Measurements from ENCODE around the gene ATP1B1. TPM values are rescaled to one million over a fixed set of nuclear protein-coding genes. Genes with fewer than 3 reads are reported as not detected.
A peak's percentile ranks its signal among the peaks of the same experiment; 100 is the strongest.

The ATP1B1 gene
- polyA plus RNA-seq, 4 donors = 182 to 240 (median 227) TPM

- Histone ChIP-seq H3K27ac (ENCODE audit: low read depth in 1 of 3, low read length in 2 of 3) (no peak overlapping the region), H3K4me1 (ENCODE audit: control insufficient read depth in 3 of 3, insufficient read depth in 2 of 3, low read depth in 1 of 3, low read length in 2 of 3) (peaks cover 4 to 30% (median 5%) of the 10 kb centered on the region in 3 donors), H3K4me3 (ENCODE audit: low read depth in 1 of 3, low read length in 3 of 3) (no peak overlapping the region), H3K27me3 (ENCODE audit: control insufficient read depth in 3 of 3, insufficient read depth in 3 of 3, low read length in 3 of 3) (no peaks in the 10 kb centered on the region), H3K9me3 (ENCODE audit: control insufficient read depth in 2 of 2, insufficient read depth in 1 of 2, low read depth in 1 of 2, low read length in 1 of 2) (no peaks in the 10 kb centered on the region), H3K36me3 (ENCODE audit: control insufficient read depth in 3 of 3, insufficient read depth in 2 of 3, low read depth in 1 of 3, low read length in 3 of 3) (no peaks in the 10 kb centered on the region)
- WGBS, 3 donors = 69 to 77% (median 74%) methylated on average over 4 of the region's 4 CpGs
- DNase-seq (no peak), FAIRE-seq (no peak)
These were observed 16.1 kb upstream of the ATP1B1 start for GRCh38 chr1:169090308-169090899.

GRCh38 chr1:169090900-169091311 lies 15.6 kb upstream of the ATP1B1 start:
- H3K9me3 ChIP-seq (ENCODE audit: control insufficient read depth in 2 of 2, insufficient read depth in 1 of 2, low read depth in 1 of 2, low read length in 1 of 2) = no peaks in the 10 kb centered on the region

DNA sequence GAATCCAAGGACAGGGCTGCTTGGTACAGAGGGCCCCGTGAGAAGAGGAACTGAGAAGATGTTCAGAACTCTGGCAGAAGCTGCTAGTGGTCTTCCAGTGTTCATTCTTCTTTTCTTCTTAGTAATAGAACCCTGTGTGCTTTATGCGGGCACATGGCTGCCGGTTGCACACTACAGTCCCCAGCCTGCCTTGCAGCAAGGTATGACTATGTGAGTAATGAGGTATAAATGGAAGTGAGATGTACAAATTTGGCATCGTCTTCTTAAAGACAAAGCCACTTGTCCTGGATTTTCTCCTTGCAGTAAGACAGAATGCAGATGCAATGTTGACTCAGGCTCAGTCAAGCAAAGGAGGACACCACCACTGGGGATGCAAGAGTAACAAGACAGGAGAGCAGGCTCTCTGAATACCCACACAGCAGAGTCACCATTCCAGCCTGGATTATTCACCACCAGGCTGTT lies 15.0 kb upstream of the ATP1B1 start:
- DNase-seq (no peak), FAIRE-seq (no peak)
- peaks cover 4 to 19% (median 6%) of the 10 kb centered on the region in 3 donors for H3K4me1 ChIP-seq (ENCODE audit: control insufficient read depth in 3 of 3, insufficient read depth in 2 of 3, low read depth in 1 of 3, low read length in 2 of 3)
- no peak overlapping the region for H3K4me3 ChIP-seq (ENCODE audit: low read depth in 1 of 3, low read length in 3 of 3)
- H3K27me3 ChIP-seq (ENCODE audit: control insufficient read depth in 3 of 3, insufficient read depth in 3 of 3, low read length in 3 of 3) = no peaks in the 10 kb centered on the region
- no peaks in the 10 kb centered on the region for H3K9me3 ChIP-seq (ENCODE audit: control insufficient read depth in 2 of 2, insufficient read depth in 1 of 2, low read depth in 1 of 2, low read length in 1 of 2)
- 91 to 94% (median 92%) methylated on average over 4 of the region's 4 CpGs for WGBS, 3 donors
- no peaks in the 10 kb centered on the region for H3K36me3 ChIP-seq (ENCODE audit: control insufficient read depth in 3 of 3, insufficient read depth in 2 of 3, low read depth in 1 of 3, low read length in 3 of 3)
- H3K27ac ChIP-seq (ENCODE audit: low read depth in 1 of 3, low read length in 2 of 3) = no peak overlapping the region

More at GRCh38 chr1:169090900-169091311, 15.6 kb upstream of the ATP1B1 start:
- Histone ChIP-seq H3K4me1 (ENCODE audit: control insufficient read depth in 3 of 3, insufficient read depth in 2 of 3, low read depth in 1 of 3, low read length in 2 of 3) (peaks cover 4 to 25% (median 6%) of the 10 kb centered on the region in 3 donors), H3K27me3 (ENCODE audit: control insufficient read depth in 3 of 3, insufficient read depth in 3 of 3, low read length in 3 of 3) (no peaks in the 10 kb centered on the region), H3K27ac (ENCODE audit: low read depth in 1 of 3, low read length in 2 of 3) (no peak overlapping the region), H3K4me3 (ENCODE audit: low read depth in 1 of 3, low read length in 3 of 3) (no peak overlapping the region), H3K36me3 (ENCODE audit: control insufficient read depth in 3 of 3, insufficient read depth in 2 of 3, low read depth in 1 of 3, low read length in 3 of 3) (no peaks in the 10 kb centered on the region)
- FAIRE-seq = no peak
- no peak for DNase-seq
- 75 to 89% (median 84%) methylated on average over 4 of the region's 4 CpGs for WGBS, 3 donors

GRCh38 chr1:169092399-169092798 lies 14.1 kb upstream of the ATP1B1 start:
- no peak for DNase-seq
- no peak overlapping the region for H3K27ac ChIP-seq (ENCODE audit: low read depth in 1 of 3, low read length in 2 of 3)
- no peaks in the 10 kb centered on the region for H3K27me3 ChIP-seq (ENCODE audit: control insufficient read depth in 3 of 3, insufficient read depth in 3 of 3, low read length in 3 of 3)
- H3K36me3 ChIP-seq (ENCODE audit: control insufficient read depth in 3 of 3, insufficient read depth in 2 of 3, low read depth in 1 of 3, low read length in 3 of 3) = no peaks in the 10 kb centered on the region
- H3K4me1 ChIP-seq (ENCODE audit: control insufficient read depth in 3 of 3, insufficient read depth in 2 of 3, low read depth in 1 of 3, low read length in 2 of 3) = peaks cover 0 to 11% (median 4%) of the 10 kb centered on the region in 3 donors
- no peak for FAIRE-seq
- no peak overlapping the region for H3K4me3 ChIP-seq (ENCODE audit: low read depth in 1 of 3, low read length in 3 of 3)
- no peaks in the 10 kb centered on the region for H3K9me3 ChIP-seq (ENCODE audit: control insufficient read depth in 2 of 2, insufficient read depth in 1 of 2, low read depth in 1 of 2, low read length in 1 of 2)
- WGBS, 3 donors = 92 to 93% (median 92%) methylated on average over 2 of the region's 2 CpGs

GRCh38 chr1:169094897-169095569 lies 11.5 kb upstream of the ATP1B1 start:
- Histone ChIP-seq H3K27me3 (ENCODE audit: control insufficient read depth in 3 of 3, insufficient read depth in 3 of 3, low read length in 3 of 3) (no peaks in the 10 kb centered on the region), H3K4me3 (ENCODE audit: low read depth in 1 of 3, low read length in 3 of 3) (no peak overlapping the region), H3K4me1 (ENCODE audit: control insufficient read depth in 3 of 3, insufficient read depth in 2 of 3, low read depth in 1 of 3, low read length in 2 of 3) (peaks cover 0 to 4% (median 4%) of the 10 kb centered on the region in 3 donors), H3K27ac (ENCODE audit: low read depth in 1 of 3, low read length in 2 of 3) (peak overlapping the region in 1 of 3 donors; percentile 10), H3K36me3 (ENCODE audit: control insufficient read depth in 3 of 3, insufficient read depth in 2 of 3, low read depth in 1 of 3, low read length in 3 of 3) (no peaks in the 10 kb centered on the region), H3K9me3 (ENCODE audit: control insufficient read depth in 2 of 2, insufficient read depth in 1 of 2, low read depth in 1 of 2, low read length in 1 of 2) (no peaks in the 10 kb centered on the region)
- no peak for FAIRE-seq
- 41 to 62% (median 51%) methylated on average over 4 of the region's 4 CpGs for WGBS, 3 donors
- peak in 1 of 2 donors; percentile 56 for DNase-seq

GRCh38 chr1:169098380-169098779 lies 8.1 kb upstream of the ATP1B1 start:
- H3K36me3 ChIP-seq (ENCODE audit: control insufficient read depth in 3 of 3, insufficient read depth in 2 of 3, low read depth in 1 of 3, low read length in 3 of 3) = no peaks in the 10 kb centered on the region
- 85 to 94% (median 86%) methylated on average over 1 of the region's 1 CpG for WGBS, 3 donors
- no peaks in the 10 kb centered on the region for H3K27me3 ChIP-seq (ENCODE audit: control insufficient read depth in 3 of 3, insufficient read depth in 3 of 3, low read length in 3 of 3)
- H3K9me3 ChIP-seq (ENCODE audit: control insufficient read depth in 2 of 2, insufficient read depth in 1 of 2, low read depth in 1 of 2, low read length in 1 of 2) = no peaks in the 10 kb centered on the region
- H3K4me3 ChIP-seq (ENCODE audit: low read depth in 1 of 3, low read length in 3 of 3) = no peak overlapping the region
- FAIRE-seq (no peak), DNase-seq (no peak)
- H3K4me1 ChIP-seq (ENCODE audit: control insufficient read depth in 3 of 3, insufficient read depth in 2 of 3, low read depth in 1 of 3, low read length in 2 of 3) = peaks cover 0 to 38% (median 5%) of the 10 kb centered on the region in 3 donors
- H3K27ac ChIP-seq (ENCODE audit: low read depth in 1 of 3, low read length in 2 of 3) = no peak overlapping the region

DNA sequence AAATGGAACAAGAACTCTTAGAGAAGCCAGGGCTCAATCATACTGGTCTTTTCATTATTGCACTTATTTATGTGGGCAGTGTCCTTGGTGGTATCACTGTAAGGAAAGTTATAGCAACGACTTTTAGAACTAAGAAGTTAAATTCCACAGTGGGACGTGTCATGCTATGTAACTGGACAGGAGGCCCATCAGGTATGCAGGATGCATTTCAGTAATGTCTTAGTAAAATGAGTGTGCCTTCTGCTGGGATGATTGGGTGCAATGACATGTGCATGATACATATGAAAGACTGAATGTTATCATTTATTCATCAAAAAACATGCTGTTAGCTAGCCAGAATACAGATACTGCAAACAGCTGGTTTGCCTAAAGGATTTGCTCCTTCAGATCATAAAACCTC lies 6.9 kb upstream of the ATP1B1 start:
- DNase-seq (no peak), FAIRE-seq (no peak)
- Histone ChIP-seq H3K27ac (ENCODE audit: low read depth in 1 of 3, low read length in 2 of 3) (no peak overlapping the region), H3K4me3 (ENCODE audit: low read depth in 1 of 3, low read length in 3 of 3) (no peak overlapping the region), H3K27me3 (ENCODE audit: control insufficient read depth in 3 of 3, insufficient read depth in 3 of 3, low read length in 3 of 3) (no peaks in the 10 kb centered on the region), H3K9me3 (ENCODE audit: control insufficient read depth in 2 of 2, insufficient read depth in 1 of 2, low read depth in 1 of 2, low read length in 1 of 2) (no peaks in the 10 kb centered on the region), H3K4me1 (ENCODE audit: control insufficient read depth in 3 of 3, insufficient read depth in 2 of 3, low read depth in 1 of 3, low read length in 2 of 3) (peaks cover 2 to 46% (median 7%) of the 10 kb centered on the region in 3 donors), H3K36me3 (ENCODE audit: control insufficient read depth in 3 of 3, insufficient read depth in 2 of 3, low read depth in 1 of 3, low read length in 3 of 3) (no peaks in the 10 kb centered on the region)
- 55 to 79% (median 71%) methylated on average over 2 of the region's 2 CpGs for WGBS, 3 donors

DNA sequence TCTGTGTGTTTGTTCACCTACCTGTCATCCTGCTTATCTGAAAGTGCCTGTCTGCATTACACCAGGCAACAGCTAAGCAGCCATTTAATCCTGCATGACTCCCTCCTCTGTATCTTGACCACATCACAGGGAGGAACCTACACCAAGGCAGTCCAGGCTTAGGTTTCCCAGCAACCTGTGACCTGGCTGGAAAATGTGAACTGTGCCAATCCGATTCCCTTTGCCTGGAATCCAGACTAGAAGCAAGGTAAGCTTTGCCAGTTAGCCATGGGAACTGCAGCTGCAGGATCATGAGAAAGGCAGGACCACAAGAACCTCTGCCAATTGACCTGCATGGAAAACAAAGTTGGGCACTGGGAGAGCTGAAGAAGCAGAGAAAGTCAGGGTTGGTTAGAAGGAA lies 6.3 kb upstream of the ATP1B1 start:
- FAIRE-seq (no peak), DNase-seq (no peak)
- H3K27me3 ChIP-seq (ENCODE audit: control insufficient read depth in 3 of 3, insufficient read depth in 3 of 3, low read length in 3 of 3) = no peaks in the 10 kb centered on the region
- WGBS, 3 donors = 14 to 56% (median 41%) methylated on average over 1 of the region's 1 CpG
- H3K4me1 ChIP-seq (ENCODE audit: control insufficient read depth in 3 of 3, insufficient read depth in 2 of 3, low read depth in 1 of 3, low read length in 2 of 3) = peaks cover 4 to 45% (median 6%) of the 10 kb centered on the region in 3 donors
- H3K9me3 ChIP-seq (ENCODE audit: control insufficient read depth in 2 of 2, insufficient read depth in 1 of 2, low read depth in 1 of 2, low read length in 1 of 2) = no peaks in the 10 kb centered on the region
- H3K27ac ChIP-seq (ENCODE audit: low read depth in 1 of 3, low read length in 2 of 3) = peak overlapping the region in 1 of 3 donors; percentile 33
- H3K36me3 ChIP-seq (ENCODE audit: control insufficient read depth in 3 of 3, insufficient read depth in 2 of 3, low read depth in 1 of 3, low read length in 3 of 3) = no peaks in the 10 kb centered on the region
- H3K4me3 ChIP-seq (ENCODE audit: low read depth in 1 of 3, low read length in 3 of 3) = no peak overlapping the region
